NOMO-1 treated with dmso at 0.1 percent for 144 hours (cell line): ENCODE data around the gene PLPP3.

Experiments
- DNase-seq: peaks from one replicate; lab custom pipeline; 2025; ENCODE audit not compliant: unreplicated experiment; lab: John Stamatoyannopoulos, UW

Gene PLPP3

GRCh38 chr1:56501426-56501825 is 77.9 kb downstream of the PLPP3 start:
- DNase-seq: no peak

GRCh38 chr1:56496821-56497772 is 82.3 kb downstream of the PLPP3 start:
- no peak for DNase-seq

GRCh38 chr1:56496158-56496557 is 83.2 kb downstream of the PLPP3 start:
- DNase-seq: no peak

- DNase-seq: no peak
These were observed 83.8 kb downstream of the PLPP3 start for GRCh38 chr1:56495538-56495937.

GRCh38 chr1:56494306-56494705 is 85.1 kb downstream of the PLPP3 start:
- no peak for DNase-seq

GRCh38 chr1:56493826-56494225 is 85.5 kb downstream of the PLPP3 start:
- DNase-seq: no peak

GRCh38 chr1:56491441-56491840 is 87.9 kb downstream of the PLPP3 start:
- no peak for DNase-seq

- no peak for DNase-seq
These were observed 88.7 kb downstream of the PLPP3 start for GRCh38 chr1:56490619-56491018.

- DNase-seq: no peak
These were observed 89.7 kb downstream of the PLPP3 start for GRCh38 chr1:56489695-56490094.

- no peak for DNase-seq
These were observed 94.7 kb downstream of the PLPP3 start for GRCh38 chr1:56484695-56485094.

- no peak for DNase-seq
These were observed 96.3 kb downstream of the PLPP3 start for GRCh38 chr1:56483104-56483503.

GRCh38 chr1:56482486-56482885 is 96.9 kb downstream of the PLPP3 start:
- DNase-seq: no peak

GRCh38 chr1:56481140-56481694 is 98.1 kb downstream of the PLPP3 start:
- no peak for DNase-seq

GRCh38 chr1:56478734-56479133 is 100.6 kb downstream of the PLPP3 start:
- no peak for DNase-seq

GRCh38 chr1:56477164-56478111 is 101.9 kb downstream of the PLPP3 start:
- no peak for DNase-seq

GRCh38 chr1:56473582-56474270 is 105.6 kb downstream of the PLPP3 start:
- no peak for DNase-seq

GRCh38 chr1:56472860-56473259 is 106.5 kb downstream of the PLPP3 start:
- peak; percentile 86 for DNase-seq

GRCh38 chr1:56469640-56470371 is 109.6 kb downstream of the PLPP3 start:
- DNase-seq: no peak

GRCh38 chr1:56468518-56468917 is 110.8 kb downstream of the PLPP3 start:
- no peak for DNase-seq

- peak; percentile 53 for DNase-seq
These were observed 112.8 kb downstream of the PLPP3 start for GRCh38 chr1:56466538-56466937.
